Inferior parietal cortex (tissue), 1 donor: ENCODE measurements around the gene NSD2.
A peak's percentile ranks its signal among the peaks of the same experiment; 100 is the strongest.
"Not testable (repeated sequence)": the region's sequence is repeated elsewhere in the genome, so short reads cannot be mapped to it uniquely, and the experiment has no call there.

Source experiments
- DNase-seq: peaks from one replicate; pipeline ENCODE4 v3.0.0-alpha.2; 2016; ENCODE audit errors: extremely low spot score

NSD2 gene

GRCh38 chr4:1870578-1871443, at the start of gene NSD2:
Gene NSD2, plus strand, starts transcription at chr4:1871393. Its CDS starts 29,262 bp downstream, at chr4:1900655.
- DNase-seq: peak; percentile 79

- DNase-seq: no peak
These were observed 49.3 kb upstream of the NSD2 start for GRCh38 chr4:1821679-1822567.

- no peak for DNase-seq
These were observed 48.3 kb upstream of the NSD2 start for GRCh38 chr4:1822568-1823544.

- DNase-seq: no peak
These were observed 47.7 kb upstream of the NSD2 start for GRCh38 chr4:1823545-1823932.

GRCh38 chr4:1824746-1825145, 46.4 kb upstream of the NSD2 start:
- DNase-seq: no peak

GRCh38 chr4:1825326-1825725, 45.9 kb upstream of the NSD2 start:
- DNase-seq: no peak

DNA sequence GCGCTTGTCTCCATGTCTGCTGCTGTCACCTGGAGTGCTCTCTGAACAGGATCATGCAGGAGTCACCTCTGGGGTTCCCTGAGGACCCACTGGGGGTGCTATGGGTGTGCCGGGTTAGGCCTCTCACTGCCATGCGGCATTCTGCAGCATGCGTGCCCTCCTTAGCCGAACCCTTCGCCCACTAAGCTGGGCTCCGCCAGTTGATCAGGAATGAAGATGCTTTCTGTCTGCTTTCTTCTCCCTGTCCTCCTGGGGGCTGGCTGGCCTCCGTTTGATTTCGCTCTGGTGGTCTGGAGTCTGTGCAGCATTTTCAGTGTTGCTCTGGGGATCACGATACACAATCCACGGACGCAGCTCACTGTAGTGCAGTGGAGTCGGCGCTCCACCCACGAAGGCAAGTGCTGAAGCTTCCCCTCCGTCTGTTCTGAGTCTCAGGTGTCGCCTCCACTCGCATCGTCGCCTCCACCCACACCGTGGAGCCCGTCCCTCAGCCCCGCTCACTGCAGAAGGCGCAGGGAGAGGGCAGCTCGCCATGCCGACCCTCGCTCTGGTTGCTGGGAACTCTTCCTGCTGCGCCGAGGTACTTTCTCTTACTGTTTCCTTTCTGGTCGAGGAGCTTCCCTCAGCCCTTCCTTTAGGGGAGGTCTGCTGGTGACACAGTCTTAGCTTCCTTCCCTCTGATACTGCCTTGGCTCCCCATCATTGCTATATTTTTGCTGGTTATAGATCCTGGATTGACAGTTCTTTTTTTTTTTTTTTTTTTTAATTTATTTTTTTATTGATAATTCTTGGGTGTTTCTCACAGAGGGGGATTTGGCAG, 44.5 kb upstream of the NSD2 start:
- DNase-seq: no peak

DNA sequence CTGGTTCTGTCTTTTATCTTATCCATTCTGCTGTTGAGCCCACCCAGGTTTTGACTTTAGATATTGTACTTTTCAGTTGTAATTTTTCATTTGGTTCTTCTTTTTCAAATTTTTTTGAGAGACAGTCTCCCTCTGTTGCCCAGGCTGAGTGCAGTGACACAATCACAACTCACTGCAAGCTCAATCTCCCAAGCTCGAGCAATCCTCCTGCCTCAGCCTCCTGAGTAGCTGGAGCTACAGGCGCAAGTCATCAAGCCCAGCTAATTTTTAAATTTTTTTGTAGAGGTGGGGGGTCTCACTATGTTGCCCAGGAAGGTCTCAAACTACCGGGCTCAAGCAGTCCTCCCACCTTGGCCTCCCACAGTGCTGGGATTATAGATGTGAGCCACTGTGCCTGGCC, 41.0 kb upstream of the NSD2 start:
- no peak for DNase-seq

DNA sequence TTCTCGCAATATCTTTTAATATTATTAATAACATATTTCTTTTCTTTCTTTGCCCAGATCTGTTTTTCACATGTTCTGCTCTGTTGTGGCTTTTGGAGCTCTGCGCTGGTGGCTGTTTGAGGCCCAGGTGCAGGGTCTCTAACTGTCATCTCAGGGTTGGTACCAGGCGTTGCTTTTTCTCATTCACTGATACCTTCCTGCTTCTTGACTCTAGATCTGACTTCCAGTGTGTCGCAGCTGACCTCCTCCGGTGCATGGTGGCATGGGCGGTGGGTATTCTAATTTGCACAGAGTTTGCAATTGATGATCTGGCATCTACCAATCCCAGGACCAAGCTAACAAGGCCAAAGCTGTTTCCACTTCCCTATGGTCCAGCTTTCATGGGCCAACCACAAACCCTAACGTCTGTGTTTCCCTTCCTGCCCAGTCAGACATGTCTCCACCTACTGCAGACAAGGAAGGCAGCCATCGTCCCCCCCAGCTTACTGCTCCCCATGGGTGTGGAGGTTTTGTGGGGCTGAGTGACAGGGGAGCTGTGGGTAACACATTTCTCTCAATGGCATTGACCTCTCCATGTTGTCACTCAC, 40.5 kb upstream of the NSD2 start:
- no peak for DNase-seq

GRCh38 chr4:1831331-1831730, 39.9 kb upstream of the NSD2 start:
- no peak for DNase-seq

GRCh38 chr4:1832690-1833089, 38.5 kb upstream of the NSD2 start:
- DNase-seq: no peak

DNA sequence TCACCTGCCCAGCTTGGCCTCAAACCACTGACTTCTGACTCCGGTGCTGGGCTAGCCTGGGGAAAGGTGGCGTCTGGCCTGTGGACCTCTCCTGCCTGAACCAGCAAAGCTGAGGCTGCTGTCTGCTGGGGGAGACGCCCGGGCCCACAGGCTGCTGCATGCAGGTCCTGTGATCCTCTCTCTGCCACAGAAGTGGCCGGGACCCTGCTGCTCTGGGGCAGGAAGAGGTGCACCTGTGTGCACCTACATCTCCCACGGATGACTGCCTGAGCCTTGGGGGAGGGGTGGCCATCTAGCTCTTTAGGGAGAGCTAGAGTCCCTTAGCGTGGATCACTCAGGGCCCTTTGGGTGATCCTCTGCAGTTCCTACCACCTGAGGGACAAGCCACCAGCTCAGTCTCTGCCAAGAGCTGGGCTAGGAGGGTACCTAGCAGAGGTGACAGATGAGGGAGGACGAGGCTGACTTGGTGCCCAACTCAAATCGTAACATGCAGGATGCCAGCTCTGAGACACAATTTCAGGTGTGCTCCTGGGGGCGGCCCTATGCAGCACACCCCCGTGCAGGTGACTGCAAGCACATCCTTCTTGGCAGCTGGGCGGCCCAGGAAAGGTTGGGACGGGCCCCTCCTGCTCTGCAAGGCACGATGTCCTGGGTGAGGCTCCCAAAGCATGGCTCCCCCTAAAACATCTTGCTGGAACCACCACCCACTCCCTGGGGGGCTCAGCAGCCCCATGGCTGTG, 37.7 kb upstream of the NSD2 start:
- no peak for DNase-seq

GRCh38 chr4:1834047-1834775, 37.0 kb upstream of the NSD2 start:
- no peak for DNase-seq

DNA sequence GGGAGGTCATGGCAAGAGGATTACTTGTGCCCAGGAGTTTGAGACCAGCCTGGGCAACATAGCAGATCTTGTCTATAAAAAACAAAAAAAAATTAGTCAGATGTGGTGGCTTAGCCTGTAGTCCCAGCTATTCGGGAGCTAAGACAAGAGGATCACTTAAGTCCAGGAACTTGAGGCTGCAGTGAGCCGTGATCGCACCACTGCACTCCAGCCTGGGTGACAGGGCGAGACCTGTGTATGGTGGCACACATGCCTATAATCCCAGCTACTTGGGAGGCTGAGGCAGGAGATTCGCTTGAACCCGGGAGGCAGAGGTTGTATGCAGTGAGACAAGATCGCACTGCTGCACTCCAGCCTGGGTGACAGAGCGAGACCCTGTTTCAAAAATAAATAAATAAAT, 35.4 kb upstream of the NSD2 start:
- not testable (repeated sequence) for DNase-seq

- no peak for DNase-seq
These were observed 34.5 kb upstream of the NSD2 start for GRCh38 chr4:1836650-1837049.

DNA sequence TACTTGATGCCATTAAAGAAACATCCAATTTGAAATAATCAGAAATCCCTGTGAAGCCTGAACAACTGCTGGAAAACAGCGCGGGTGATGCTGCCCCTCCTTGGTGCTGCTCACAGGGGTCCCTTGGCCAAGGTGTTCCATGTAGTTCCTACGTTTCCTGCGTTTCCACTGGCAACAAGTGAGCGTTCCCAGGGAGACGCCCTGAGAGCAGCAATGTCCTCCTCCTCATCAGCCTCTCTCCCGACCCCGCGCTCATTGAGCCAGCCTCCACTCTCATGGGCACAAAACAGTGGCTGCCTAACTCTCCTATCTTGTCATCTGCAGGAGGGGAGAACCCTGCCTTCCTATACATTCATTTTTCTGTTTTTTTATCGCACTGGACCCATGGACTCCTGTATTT, 34.1 kb upstream of the NSD2 start:
- DNase-seq: no peak

DNA sequence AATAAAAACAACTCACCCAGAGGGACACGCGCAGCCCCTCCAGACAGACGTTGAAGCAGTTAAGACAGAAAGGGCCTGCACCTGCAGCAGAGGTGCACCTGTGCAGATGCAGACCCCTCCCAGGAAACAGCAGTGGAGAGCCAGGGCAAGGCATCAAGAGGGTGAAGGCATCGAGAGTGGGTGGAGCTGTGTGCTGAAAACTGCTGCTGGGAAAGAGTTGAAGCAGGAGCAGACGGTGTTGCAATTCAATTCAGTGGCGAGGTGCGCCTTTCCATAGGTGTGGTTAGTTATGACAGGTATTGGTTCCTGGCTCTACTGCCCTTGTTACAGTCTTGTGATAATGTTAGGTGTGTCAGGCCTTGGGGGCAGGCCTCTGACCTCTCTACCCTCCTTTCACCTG, 31.9 kb upstream of the NSD2 start:
- DNase-seq: no peak

DNA sequence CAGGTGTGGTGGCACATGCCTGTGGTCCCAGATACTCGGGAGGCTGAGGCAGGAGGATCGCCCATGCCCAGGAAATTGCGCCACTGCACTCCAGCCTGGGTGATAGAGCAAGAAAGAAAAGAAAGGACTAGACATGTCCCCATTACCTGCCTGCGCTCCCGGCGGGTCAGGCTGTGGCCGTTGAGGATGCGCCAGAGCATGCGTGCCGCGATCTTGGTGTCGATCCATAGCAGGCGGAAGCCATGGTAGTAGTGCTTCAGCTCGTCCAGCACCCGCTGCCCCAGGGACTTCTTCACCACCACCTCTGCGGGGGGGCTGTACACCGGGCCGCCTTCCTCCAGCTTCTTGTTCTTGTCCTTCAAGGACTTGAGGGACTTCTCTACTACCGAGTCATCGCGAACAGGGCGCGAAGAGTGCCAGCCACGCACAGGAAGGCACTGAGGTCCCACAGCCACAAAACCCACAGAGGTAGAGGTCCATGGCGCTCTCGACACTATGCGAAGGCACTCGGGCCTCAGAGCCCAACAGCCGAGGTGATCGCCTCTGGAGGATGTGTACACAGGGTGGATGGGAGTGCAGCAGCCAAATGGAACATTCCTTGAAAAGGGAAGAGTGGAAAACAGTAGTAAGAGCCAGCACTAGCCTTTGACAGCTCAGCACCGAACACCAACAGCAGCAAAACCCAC, 29.8 kb upstream of the NSD2 start:
- no peak for DNase-seq

DNA sequence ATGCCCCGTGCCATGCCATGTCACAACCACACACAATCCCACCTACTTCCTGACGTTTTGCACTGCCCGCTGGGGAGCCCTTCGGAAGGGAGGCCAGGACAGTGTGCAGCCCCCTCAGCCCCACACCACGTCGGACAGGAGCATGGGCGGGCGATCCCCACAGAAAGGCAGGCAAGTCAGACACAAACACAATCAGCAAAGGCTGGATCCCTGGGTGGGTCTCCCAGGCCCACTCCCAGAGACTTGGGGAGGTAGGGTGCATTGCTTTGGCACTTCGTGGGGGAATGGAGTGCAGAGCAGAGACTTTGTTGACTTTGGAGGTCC, 29.3 kb upstream of the NSD2 start:
- no peak for DNase-seq
